ENCODE measurements around the gene EBF3.
A peak's percentile ranks its signal among the peaks of the same experiment; 100 is the strongest.

Gene EBF3

GRCh38 chr10:129898706-129899268, 65.3 kb downstream of the EBF3 start:
- H3K4me3 ChIP-seq (ENCODE audit: low read depth, low read length) = no peak overlapping the region
- no peak for DNase-seq (ENCODE audit: low read depth)

GRCh38 chr10:129897871-129898626, 66.0 kb downstream of the EBF3 start:
- no peak overlapping the region for H3K4me3 ChIP-seq (ENCODE audit: low read depth, low read length)
- no peak for DNase-seq (ENCODE audit: low read depth)

- no peak for DNase-seq (ENCODE audit: low read depth)
- no peak overlapping the region for H3K4me3 ChIP-seq (ENCODE audit: low read depth, low read length)
Measured at GRCh38 chr10:129896860-129897200, 67.2 kb downstream of the EBF3 start.

- DNase-seq (ENCODE audit: low read depth) = no peak
- H3K4me3 ChIP-seq (ENCODE audit: low read depth, low read length) = no peak overlapping the region
Measured at GRCh38 chr10:129896136-129896859, 67.8 kb downstream of the EBF3 start.

- no peak overlapping the region for H3K4me3 ChIP-seq (ENCODE audit: low read depth, low read length)
- no peak for DNase-seq (ENCODE audit: low read depth)
Measured at GRCh38 chr10:129895811-129896135, 68.3 kb downstream of the EBF3 start.

- DNase-seq (ENCODE audit: low read depth) = no peak
- H3K4me3 ChIP-seq (ENCODE audit: low read depth, low read length) = no peak overlapping the region
Measured at GRCh38 chr10:129894698-129895097, 69.4 kb downstream of the EBF3 start.

GRCh38 chr10:129893104-129894089, 70.7 kb downstream of the EBF3 start:
- DNase-seq (ENCODE audit: low read depth) = no peak
- no peak overlapping the region for H3K4me3 ChIP-seq (ENCODE audit: low read depth, low read length)

GRCh38 chr10:129892548-129893052, 71.5 kb downstream of the EBF3 start:
- H3K4me3 ChIP-seq (ENCODE audit: low read depth, low read length) = no peak overlapping the region
- DNase-seq (ENCODE audit: low read depth) = no peak

GRCh38 chr10:129891806-129892205, 72.3 kb downstream of the EBF3 start:
- H3K4me3 ChIP-seq (ENCODE audit: low read depth, low read length) = no peak overlapping the region
- no peak for DNase-seq (ENCODE audit: low read depth)

GRCh38 chr10:129890170-129890569, 73.9 kb downstream of the EBF3 start:
- H3K4me3 ChIP-seq (ENCODE audit: low read depth, low read length) = no peak overlapping the region
- no peak for DNase-seq (ENCODE audit: low read depth)

- DNase-seq (ENCODE audit: low read depth) = peak; percentile 15
- H3K4me3 ChIP-seq (ENCODE audit: low read depth, low read length) = no peak overlapping the region
Measured at GRCh38 chr10:129888784-129889616, 75.1 kb downstream of the EBF3 start.

- DNase-seq (ENCODE audit: low read depth) = no peak
- H3K4me3 ChIP-seq (ENCODE audit: low read depth, low read length) = no peak overlapping the region
Measured at GRCh38 chr10:129887986-129888783, 75.9 kb downstream of the EBF3 start.

- DNase-seq (ENCODE audit: low read depth) = no peak
- no peak overlapping the region for H3K4me3 ChIP-seq (ENCODE audit: low read depth, low read length)
Measured at GRCh38 chr10:129887381-129887905, 76.6 kb downstream of the EBF3 start.

GRCh38 chr10:129886263-129886662, 77.8 kb downstream of the EBF3 start:
- H3K4me3 ChIP-seq (ENCODE audit: low read depth, low read length) = no peak overlapping the region
- DNase-seq (ENCODE audit: low read depth) = no peak

GRCh38 chr10:129885526-129885925, 78.5 kb downstream of the EBF3 start:
- no peak overlapping the region for H3K4me3 ChIP-seq (ENCODE audit: low read depth, low read length)

GRCh38 chr10:129884398-129885078, 79.5 kb downstream of the EBF3 start:
- DNase-seq (ENCODE audit: low read depth) = no peak
- H3K4me3 ChIP-seq (ENCODE audit: low read depth, low read length) = no peak overlapping the region

More at GRCh38 chr10:129885526-129885925, 78.5 kb downstream of the EBF3 start:
- DNase-seq (ENCODE audit: low read depth) = no peak
